ENCODE measurements around the gene ALG3.
A peak's percentile ranks its signal among the peaks of the same experiment; 100 is the strongest.

ALG3 gene

GRCh38 chr3:184259878-184260723 is 11.3 kb upstream of the ALG3 start:
- no peak for DNase-seq

GRCh38 chr3:184259396-184259877 is 10.7 kb upstream of the ALG3 start:
- DNase-seq: no peak

GRCh38 chr3:184258926-184259325 is 10.2 kb upstream of the ALG3 start:
- no peak for DNase-seq

- DNase-seq: no peak
These were observed 8.5 kb upstream of the ALG3 start for GRCh38 chr3:184257083-184257915.

GRCh38 chr3:184255291-184256039 is 6.7 kb upstream of the ALG3 start:
- DNase-seq: peak; percentile 25

- DNase-seq: peak; percentile 83
These were observed 1.5 kb upstream of the ALG3 start for GRCh38 chr3:184250167-184250828.

- DNase-seq: peak; percentile 98
These were observed 827 bp upstream of the ALG3 start, which contains the start of gene EEF1AKMT4 for GRCh38 chr3:184249412-184250166. TSS of gene EEF1AKMT4 (plus strand) at chr3:184249672. CDS start at chr3:184249695, 23 bp downstream.

GRCh38 chr3:184242297-184242685 is 6.5 kb downstream of the ALG3 start:
- no peak for DNase-seq

GRCh38 chr3:184241447-184242296 is 7.1 kb downstream of the ALG3 start:
- DNase-seq: no peak

- DNase-seq: no peak
These were observed 7.7 kb downstream of the ALG3 start for GRCh38 chr3:184241141-184241446.

GRCh38 chr3:184240384-184241140 is 8.2 kb downstream of the ALG3 start:
- DNase-seq: no peak

- no peak for DNase-seq
These were observed 9.1 kb downstream of the ALG3 start for GRCh38 chr3:184239708-184240107.

- DNase-seq: no peak
These were observed 9.5 kb downstream of the ALG3 start for GRCh38 chr3:184239221-184239620.

- DNase-seq: no peak
These were observed 10.4 kb downstream of the ALG3 start for GRCh38 chr3:184238246-184238818.

GRCh38 chr3:184237807-184238206 is 11.0 kb downstream of the ALG3 start:
- DNase-seq: no peak

GRCh38 chr3:184237211-184237610 is 11.6 kb downstream of the ALG3 start:
- no peak for DNase-seq

GRCh38 chr3:184236636-184237035 is 12.1 kb downstream of the ALG3 start:
- no peak for DNase-seq

GRCh38 chr3:184236033-184236410 is 12.7 kb downstream of the ALG3 start:
- no peak for DNase-seq

GRCh38 chr3:184235381-184236032 is 13.3 kb downstream of the ALG3 start:
- DNase-seq: no peak
